Measurements from ENCODE around the gene CHEK1. TPM values are rescaled to one million over a fixed set of nuclear protein-coding genes. Genes with fewer than 3 reads are reported as not detected.
A peak's percentile ranks its signal among the peaks of the same experiment; 100 is the strongest.

The CHEK1 gene
- total RNA-seq, 1 experiment from 2014 or later, result 111 TPM

DNA sequence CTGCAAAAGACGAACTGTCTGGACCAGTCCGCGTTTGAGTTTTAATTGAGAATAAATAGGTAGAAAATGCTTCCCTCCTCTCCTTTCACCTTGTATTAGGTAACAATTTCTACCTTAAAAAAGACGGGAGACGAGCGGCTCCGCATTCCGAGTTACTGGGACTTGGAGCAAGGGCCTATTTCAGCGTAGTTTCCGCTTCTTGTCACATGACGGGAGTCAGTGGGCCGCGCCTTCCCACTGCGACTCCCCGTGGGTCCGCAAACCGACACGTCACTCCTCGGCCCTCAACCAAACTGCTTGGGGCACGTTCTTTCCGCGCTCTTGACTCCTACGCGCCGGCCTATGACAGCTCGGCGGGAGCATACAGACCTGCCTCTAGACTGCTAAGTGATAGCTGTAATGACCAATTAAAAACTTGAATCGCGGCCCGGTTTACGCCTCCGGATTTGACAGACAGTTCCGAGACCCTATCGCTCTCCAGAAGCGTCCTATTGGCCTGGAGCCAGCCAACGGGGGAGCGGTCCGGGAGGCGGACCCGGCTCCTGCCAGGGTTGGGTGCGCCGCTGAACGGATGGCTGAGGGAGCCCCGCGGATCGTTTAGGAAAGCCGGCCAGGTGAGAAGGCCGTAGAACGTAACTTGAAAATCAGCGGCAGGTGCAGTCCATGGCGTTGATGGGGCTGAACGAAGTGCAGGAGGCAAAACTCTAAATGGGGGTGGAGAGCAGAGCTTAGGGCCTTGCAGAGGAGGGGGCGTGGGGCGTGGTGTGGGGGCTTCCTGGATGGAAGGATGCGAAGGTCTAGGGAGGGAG is 32.5 kb upstream of the CHEK1 start, which contains the start of gene STT3A:
STT3A (plus strand) TSS at position 548 of the 809 bp plus-strand sequence. CDS start 3,064 bp downstream, outside the sequence.
- H3K36me3 Mint-ChIP-seq, result peaks cover 18% of the 10 kb centered on the region
- H3K27me3 Mint-ChIP-seq (ENCODE audit: low read depth), result no peaks in the 10 kb centered on the region
- H3K4me1 Mint-ChIP-seq, result peaks cover 24% of the 10 kb centered on the region
- ATAC-seq (peak; percentile 96), DNase-seq (ENCODE audit: low spot score) (peak; percentile 97)
- ChIA-PET POLR2A (interaction anchor here (1.0 to 1.6 kb wide), 4 partner anchors 10 to 159 kb away, joined by 3 to 9 read pairs (median 4); partner anchors contain the start of genes CHEK1 and EI24), CTCF (interaction anchor here (1.0 to 1.5 kb wide), 2 partner anchors 163 to 295 kb away, joined by 3 read pairs; partner anchors contain the start of gene HYLS1)
- H3K27ac Mint-ChIP-seq, result peak within 1 kb of the TSS; percentile 96
- peak within 1 kb of the TSS; percentile 99 for H3K4me3 Mint-ChIP-seq
- H3K9me3 Mint-ChIP-seq, result no peaks in the 10 kb centered on the region
- peak; percentile 85 for TF ChIP-seq CREM (CRISPR knock-in tag; IDR thresholded peaks at IDR 0.05)
- TF ChIP-seq ESRRA (CRISPR knock-in tag; IDR thresholded peaks at IDR 0.05; ENCODE audit: borderline replicate concordance), result no peak
- TF ChIP-seq, protein P1, sequence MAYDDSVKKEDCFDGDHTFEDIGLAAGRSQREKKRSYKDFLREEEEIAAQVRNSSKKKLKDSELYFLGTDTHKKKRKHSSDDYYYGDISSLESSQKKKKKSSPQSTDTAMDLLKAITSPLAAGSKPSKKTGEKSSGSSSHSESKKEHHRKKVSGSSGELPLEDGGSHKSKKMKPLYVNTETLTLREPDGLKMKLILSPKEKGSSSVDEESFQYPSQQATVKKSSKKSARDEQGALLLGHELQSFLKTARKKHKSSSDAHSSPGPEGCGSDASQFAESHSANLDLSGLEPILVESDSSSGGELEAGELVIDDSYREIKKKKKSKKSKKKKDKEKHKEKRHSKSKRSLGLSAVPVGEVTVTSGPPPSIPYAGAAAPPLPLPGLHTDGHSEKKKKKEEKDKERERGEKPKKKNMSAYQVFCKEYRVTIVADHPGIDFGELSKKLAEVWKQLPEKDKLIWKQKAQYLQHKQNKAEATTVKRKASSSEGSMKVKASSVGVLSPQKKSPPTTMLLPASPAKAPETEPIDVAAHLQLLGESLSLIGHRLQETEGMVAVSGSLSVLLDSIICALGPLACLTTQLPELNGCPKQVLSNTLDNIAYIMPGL (CRISPR knock-in tag; IDR thresholded peaks at IDR 0.05), result no peak
- no peak for TF ChIP-seq NR2C2 (CRISPR knock-in tag; IDR thresholded peaks at IDR 0.05)
- TF ChIP-seq, protein P2, sequence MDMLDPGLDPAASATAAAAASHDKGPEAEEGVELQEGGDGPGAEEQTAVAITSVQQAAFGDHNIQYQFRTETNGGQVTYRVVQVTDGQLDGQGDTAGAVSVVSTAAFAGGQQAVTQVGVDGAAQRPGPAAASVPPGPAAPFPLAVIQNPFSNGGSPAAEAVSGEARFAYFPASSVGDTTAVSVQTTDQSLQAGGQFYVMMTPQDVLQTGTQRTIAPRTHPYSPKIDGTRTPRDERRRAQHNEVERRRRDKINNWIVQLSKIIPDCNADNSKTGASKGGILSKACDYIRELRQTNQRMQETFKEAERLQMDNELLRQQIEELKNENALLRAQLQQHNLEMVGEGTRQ (CRISPR knock-in tag; IDR thresholded peaks at IDR 0.05), result peak; percentile 94
- TF ChIP-seq NFYB (CRISPR knock-in tag; conservative IDR thresholded peaks at IDR 0.05; ENCODE audit: low read depth), result peak; percentile 99
- TF ChIP-seq SOX15 (CRISPR knock-in tag; IDR thresholded peaks at IDR 0.05), result no peak
- TF ChIP-seq, protein P3, sequence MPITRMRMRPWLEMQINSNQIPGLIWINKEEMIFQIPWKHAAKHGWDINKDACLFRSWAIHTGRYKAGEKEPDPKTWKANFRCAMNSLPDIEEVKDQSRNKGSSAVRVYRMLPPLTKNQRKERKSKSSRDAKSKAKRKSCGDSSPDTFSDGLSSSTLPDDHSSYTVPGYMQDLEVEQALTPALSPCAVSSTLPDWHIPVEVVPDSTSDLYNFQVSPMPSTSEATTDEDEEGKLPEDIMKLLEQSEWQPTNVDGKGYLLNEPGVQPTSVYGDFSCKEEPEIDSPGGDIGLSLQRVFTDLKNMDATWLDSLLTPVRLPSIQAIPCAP (CRISPR knock-in tag; IDR thresholded peaks at IDR 0.05), result no peak
- peak; percentile 67 for TF ChIP-seq FOXK1 (CRISPR knock-in tag; IDR thresholded peaks at IDR 0.05)
- TF ChIP-seq, protein P4, sequence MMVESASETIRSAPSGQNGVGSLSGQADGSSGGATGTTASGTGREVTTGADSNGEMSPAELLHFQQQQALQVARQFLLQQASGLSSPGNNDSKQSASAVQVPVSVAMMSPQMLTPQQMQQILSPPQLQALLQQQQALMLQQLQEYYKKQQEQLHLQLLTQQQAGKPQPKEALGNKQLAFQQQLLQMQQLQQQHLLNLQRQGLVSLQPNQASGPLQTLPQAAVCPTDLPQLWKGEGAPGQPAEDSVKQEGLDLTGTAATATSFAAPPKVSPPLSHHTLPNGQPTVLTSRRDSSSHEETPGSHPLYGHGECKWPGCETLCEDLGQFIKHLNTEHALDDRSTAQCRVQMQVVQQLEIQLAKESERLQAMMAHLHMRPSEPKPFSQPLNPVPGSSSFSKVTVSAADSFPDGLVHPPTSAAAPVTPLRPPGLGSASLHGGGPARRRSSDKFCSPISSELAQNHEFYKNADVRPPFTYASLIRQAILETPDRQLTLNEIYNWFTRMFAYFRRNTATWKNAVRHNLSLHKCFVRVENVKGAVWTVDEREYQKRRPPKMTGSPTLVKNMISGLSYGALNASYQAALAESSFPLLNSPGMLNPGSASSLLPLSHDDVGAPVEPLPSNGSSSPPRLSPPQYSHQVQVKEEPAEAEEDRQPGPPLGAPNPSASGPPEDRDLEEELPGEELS (CRISPR knock-in tag; IDR thresholded peaks at IDR 0.05), result peak; percentile 56; the same call in 1 of the 2 replicates
- TF ChIP-seq, protein P5, sequence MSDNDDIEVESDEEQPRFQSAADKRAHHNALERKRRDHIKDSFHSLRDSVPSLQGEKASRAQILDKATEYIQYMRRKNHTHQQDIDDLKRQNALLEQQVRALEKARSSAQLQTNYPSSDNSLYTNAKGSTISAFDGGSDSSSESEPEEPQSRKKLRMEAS (CRISPR knock-in tag; IDR thresholded peaks at IDR 0.05), result peak; percentile 75; the same call in 1 of the 2 replicates
- TF ChIP-seq, protein P6, sequence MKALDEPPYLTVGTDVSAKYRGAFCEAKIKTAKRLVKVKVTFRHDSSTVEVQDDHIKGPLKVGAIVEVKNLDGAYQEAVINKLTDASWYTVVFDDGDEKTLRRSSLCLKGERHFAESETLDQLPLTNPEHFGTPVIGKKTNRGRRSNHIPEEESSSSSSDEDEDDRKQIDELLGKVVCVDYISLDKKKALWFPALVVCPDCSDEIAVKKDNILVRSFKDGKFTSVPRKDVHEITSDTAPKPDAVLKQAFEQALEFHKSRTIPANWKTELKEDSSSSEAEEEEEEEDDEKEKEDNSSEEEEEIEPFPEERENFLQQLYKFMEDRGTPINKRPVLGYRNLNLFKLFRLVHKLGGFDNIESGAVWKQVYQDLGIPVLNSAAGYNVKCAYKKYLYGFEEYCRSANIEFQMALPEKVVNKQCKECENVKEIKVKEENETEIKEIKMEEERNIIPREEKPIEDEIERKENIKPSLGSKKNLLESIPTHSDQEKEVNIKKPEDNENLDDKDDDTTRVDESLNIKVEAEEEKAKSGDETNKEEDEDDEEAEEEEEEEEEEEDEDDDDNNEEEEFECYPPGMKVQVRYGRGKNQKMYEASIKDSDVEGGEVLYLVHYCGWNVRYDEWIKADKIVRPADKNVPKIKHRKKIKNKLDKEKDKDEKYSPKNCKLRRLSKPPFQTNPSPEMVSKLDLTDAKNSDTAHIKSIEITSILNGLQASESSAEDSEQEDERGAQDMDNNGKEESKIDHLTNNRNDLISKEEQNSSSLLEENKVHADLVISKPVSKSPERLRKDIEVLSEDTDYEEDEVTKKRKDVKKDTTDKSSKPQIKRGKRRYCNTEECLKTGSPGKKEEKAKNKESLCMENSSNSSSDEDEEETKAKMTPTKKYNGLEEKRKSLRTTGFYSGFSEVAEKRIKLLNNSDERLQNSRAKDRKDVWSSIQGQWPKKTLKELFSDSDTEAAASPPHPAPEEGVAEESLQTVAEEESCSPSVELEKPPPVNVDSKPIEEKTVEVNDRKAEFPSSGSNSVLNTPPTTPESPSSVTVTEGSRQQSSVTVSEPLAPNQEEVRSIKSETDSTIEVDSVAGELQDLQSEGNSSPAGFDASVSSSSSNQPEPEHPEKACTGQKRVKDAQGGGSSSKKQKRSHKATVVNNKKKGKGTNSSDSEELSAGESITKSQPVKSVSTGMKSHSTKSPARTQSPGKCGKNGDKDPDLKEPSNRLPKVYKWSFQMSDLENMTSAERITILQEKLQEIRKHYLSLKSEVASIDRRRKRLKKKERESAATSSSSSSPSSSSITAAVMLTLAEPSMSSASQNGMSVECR (CRISPR knock-in tag; IDR thresholded peaks at IDR 0.05; ENCODE audit: borderline replicate concordance), result 0 out of 2 replicates have a peak, but pooled peaks have one; percentile 33
- TF ChIP-seq ZNF138 (CRISPR knock-in tag; conservative IDR thresholded peaks at IDR 0.05), result no peak
- 0 out of 2 replicates have a peak, but pooled peaks have one; percentile 73 for TF ChIP-seq FOXP1 (CRISPR knock-in tag; IDR thresholded peaks at IDR 0.05; ENCODE audit: borderline replicate concordance)
- TF ChIP-seq, protein P7, sequence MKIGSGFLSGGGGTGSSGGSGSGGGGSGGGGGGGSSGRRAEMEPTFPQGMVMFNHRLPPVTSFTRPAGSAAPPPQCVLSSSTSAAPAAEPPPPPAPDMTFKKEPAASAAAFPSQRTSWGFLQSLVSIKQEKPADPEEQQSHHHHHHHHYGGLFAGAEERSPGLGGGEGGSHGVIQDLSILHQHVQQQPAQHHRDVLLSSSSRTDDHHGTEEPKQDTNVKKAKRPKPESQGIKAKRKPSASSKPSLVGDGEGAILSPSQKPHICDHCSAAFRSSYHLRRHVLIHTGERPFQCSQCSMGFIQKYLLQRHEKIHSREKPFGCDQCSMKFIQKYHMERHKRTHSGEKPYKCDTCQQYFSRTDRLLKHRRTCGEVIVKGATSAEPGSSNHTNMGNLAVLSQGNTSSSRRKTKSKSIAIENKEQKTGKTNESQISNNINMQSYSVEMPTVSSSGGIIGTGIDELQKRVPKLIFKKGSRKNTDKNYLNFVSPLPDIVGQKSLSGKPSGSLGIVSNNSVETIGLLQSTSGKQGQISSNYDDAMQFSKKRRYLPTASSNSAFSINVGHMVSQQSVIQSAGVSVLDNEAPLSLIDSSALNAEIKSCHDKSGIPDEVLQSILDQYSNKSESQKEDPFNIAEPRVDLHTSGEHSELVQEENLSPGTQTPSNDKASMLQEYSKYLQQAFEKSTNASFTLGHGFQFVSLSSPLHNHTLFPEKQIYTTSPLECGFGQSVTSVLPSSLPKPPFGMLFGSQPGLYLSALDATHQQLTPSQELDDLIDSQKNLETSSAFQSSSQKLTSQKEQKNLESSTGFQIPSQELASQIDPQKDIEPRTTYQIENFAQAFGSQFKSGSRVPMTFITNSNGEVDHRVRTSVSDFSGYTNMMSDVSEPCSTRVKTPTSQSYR (CRISPR knock-in tag; IDR thresholded peaks at IDR 0.05), result no peak
- TF ChIP-seq, protein P8, sequence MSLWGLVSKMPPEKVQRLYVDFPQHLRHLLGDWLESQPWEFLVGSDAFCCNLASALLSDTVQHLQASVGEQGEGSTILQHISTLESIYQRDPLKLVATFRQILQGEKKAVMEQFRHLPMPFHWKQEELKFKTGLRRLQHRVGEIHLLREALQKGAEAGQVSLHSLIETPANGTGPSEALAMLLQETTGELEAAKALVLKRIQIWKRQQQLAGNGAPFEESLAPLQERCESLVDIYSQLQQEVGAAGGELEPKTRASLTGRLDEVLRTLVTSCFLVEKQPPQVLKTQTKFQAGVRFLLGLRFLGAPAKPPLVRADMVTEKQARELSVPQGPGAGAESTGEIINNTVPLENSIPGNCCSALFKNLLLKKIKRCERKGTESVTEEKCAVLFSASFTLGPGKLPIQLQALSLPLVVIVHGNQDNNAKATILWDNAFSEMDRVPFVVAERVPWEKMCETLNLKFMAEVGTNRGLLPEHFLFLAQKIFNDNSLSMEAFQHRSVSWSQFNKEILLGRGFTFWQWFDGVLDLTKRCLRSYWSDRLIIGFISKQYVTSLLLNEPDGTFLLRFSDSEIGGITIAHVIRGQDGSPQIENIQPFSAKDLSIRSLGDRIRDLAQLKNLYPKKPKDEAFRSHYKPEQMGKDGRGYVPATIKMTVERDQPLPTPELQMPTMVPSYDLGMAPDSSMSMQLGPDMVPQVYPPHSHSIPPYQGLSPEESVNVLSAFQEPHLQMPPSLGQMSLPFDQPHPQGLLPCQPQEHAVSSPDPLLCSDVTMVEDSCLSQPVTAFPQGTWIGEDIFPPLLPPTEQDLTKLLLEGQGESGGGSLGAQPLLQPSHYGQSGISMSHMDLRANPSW (CRISPR knock-in tag; conservative IDR thresholded peaks at IDR 0.05; ENCODE audit: low read depth), result no peak
- TF ChIP-seq MYBL2 (CRISPR knock-in tag; IDR thresholded peaks at IDR 0.05), result no peak
- TF ChIP-seq ZNF219 (CRISPR knock-in tag; IDR thresholded peaks at IDR 0.05; ENCODE audit: borderline replicate concordance), result no peak

Measured in WTC11 (cell line).